MM.1S (cell line): ENCODE measurements around the gene TOX2.

Experiments
- DNase-seq: peaks from one replicate; pipeline ENCODE4 v3.0.0-alpha.2; 2015
- H2AFZ ChIP-seq: fragments of 300-600 bp; sonication (generic); 2 replicates; pipeline ENCODE4 v1.6.0; 2016; ENCODE audit warnings: antibody characterized with exemption, low read length
- H3F3A ChIP-seq: fragments of 300-600 bp; sonication (generic); 2 replicates; pipeline ENCODE4 v1.6.1; 2016; ENCODE audit warnings: mild to moderate bottlenecking, antibody characterized with exemption, low read length, moderate library complexity, mixed read lengths; ENCODE audit not compliant: insufficient read depth
- H3K27ac ChIP-seq: fragments of 300-600 bp; sonication (generic); 2 replicates; pipeline ENCODE4 v1.5.1; 2016; ENCODE audit warnings: mild to moderate bottlenecking, low read length
- H3K27me3 ChIP-seq: fragments of 300-600 bp; sonication (generic); replicated peaks from 2 replicates; pipeline ENCODE4 v1.6.0; 2016; ENCODE audit warnings: low read length; ENCODE audit not compliant: insufficient read depth
- H3K36me3 ChIP-seq: fragments of 300-600 bp; sonication (generic); replicated peaks from 2 replicates; pipeline ENCODE4 v1.6.1; 2016; ENCODE audit warnings: mild to moderate bottlenecking, low read length, mixed read lengths; ENCODE audit not compliant: insufficient read depth
- H3K4me1 ChIP-seq: fragments of 300-600 bp; sonication (generic); 2 replicates; pipeline ENCODE4 v1.6.1; 2016; ENCODE audit warnings: low read length, mixed read lengths
- H3K4me2 ChIP-seq: fragments of 300-600 bp; sonication (generic); 2 replicates; pipeline ENCODE4 v1.6.0; 2016; ENCODE audit warnings: low read depth, low read length
- H3K4me3 ChIP-seq: fragments of 300-600 bp; sonication (generic); 2 replicates; pipeline ENCODE4 v1.5.1; 2016; ENCODE audit warnings: low read length, mixed read lengths
- H3K79me2 ChIP-seq: fragments of 300-600 bp; sonication (generic); 2 replicates; pipeline ENCODE4 v1.6.1; 2016; ENCODE audit warnings: mixed run types, low read length, mixed read lengths
- H3K9ac ChIP-seq: fragments of 300-600 bp; sonication (generic); 2 replicates; pipeline ENCODE4 v1.6.1; 2016; ENCODE audit warnings: low read length, mixed read lengths
- H3K9me2 ChIP-seq: fragments of 300-600 bp; sonication (generic); replicated peaks from 2 replicates; pipeline ENCODE4 v1.6.1; 2016; ENCODE audit warnings: mild to moderate bottlenecking, low read length, mixed read lengths; ENCODE audit not compliant: insufficient read depth
- H3K9me3 ChIP-seq: fragments of 300-600 bp; sonication (generic); replicated peaks from 2 replicates; pipeline ENCODE4 v1.6.1; 2016; ENCODE audit warnings: mild to moderate bottlenecking, low read length, mixed read lengths; ENCODE audit not compliant: insufficient read depth
- H4K20me1 ChIP-seq: fragments of 300-600 bp; sonication (generic); 2 replicates; pipeline ENCODE4 v1.6.1; 2016; ENCODE audit warnings: mild to moderate bottlenecking, low read length, moderate library complexity, mixed read lengths; ENCODE audit not compliant: insufficient read depth
- CTCF ChIP-seq: fragments of 300-600 bp; sonication (generic); IDR thresholded peaks from 2 replicates; pipeline ENCODE4 v1.5.1; 2016; ENCODE audit warnings: antibody characterized with exemption, low read length, mixed read lengths
- EZH2 ChIP-seq: fragments of 300-600 bp; sonication (generic); optimal IDR thresholded peaks from 2 replicates; pipeline ENCODE3; 2017; ENCODE audit warnings: low read depth, mild to moderate bottlenecking, antibody characterized with exemption, low read length, mixed read lengths
- EZH2phosphoT487 ChIP-seq: fragments of 300-600 bp; sonication (generic); IDR thresholded peaks from 2 replicates; pipeline ENCODE4 v1.6.1; 2018; ENCODE audit warnings: antibody characterized with exemption, low read length

The TOX2 gene

GRCh38 chr20:44003609-44004008 is 89.0 kb downstream of the TOX2 start:
- Histone ChIP-seq H3K9me2 (no peaks in the 10 kb centered on the region), H3K9ac (no peak overlapping the region), H3K4me2 (no peak overlapping the region), H4K20me1 (no peaks in the 10 kb centered on the region), H3K27ac (no peak overlapping the region), H3K4me3 (no peak overlapping the region), H3F3A (peaks cover 18% of the 10 kb centered on the region), H2AFZ (no peak overlapping the region), H3K27me3 (no peaks in the 10 kb centered on the region), H3K9me3 (no peaks in the 10 kb centered on the region), H3K79me2 (peaks cover 38% of the 10 kb centered on the region), H3K4me1 (peaks cover 38% of the 10 kb centered on the region), H3K36me3 (no peaks in the 10 kb centered on the region)
- TF ChIP-seq EZH2: no peak
- TF ChIP-seq CTCF: no peak
- no peak for TF ChIP-seq EZH2phosphoT487
- no peak for DNase-seq

- Histone ChIP-seq H2AFZ (no peak overlapping the region), H3K9me3 (no peaks in the 10 kb centered on the region), H3K4me1 (peaks cover 38% of the 10 kb centered on the region), H3K27me3 (no peaks in the 10 kb centered on the region), H3K79me2 (peaks cover 38% of the 10 kb centered on the region), H3K9ac (no peak overlapping the region), H3K36me3 (no peaks in the 10 kb centered on the region), H3K27ac (no peak overlapping the region), H3K9me2 (no peaks in the 10 kb centered on the region), H3F3A (peaks cover 18% of the 10 kb centered on the region), H3K4me2 (no peak overlapping the region), H4K20me1 (no peaks in the 10 kb centered on the region), H3K4me3 (no peak overlapping the region)
- TF ChIP-seq EZH2: no peak
- TF ChIP-seq CTCF: no peak
- no peak for TF ChIP-seq EZH2phosphoT487
- DNase-seq: no peak
Measured at GRCh38 chr20:44004306-44004915, 89.8 kb downstream of the TOX2 start.

GRCh38 chr20:44005661-44006060 is 91.0 kb downstream of the TOX2 start:
- Histone ChIP-seq H3K9ac (no peak overlapping the region), H3K9me3 (no peaks in the 10 kb centered on the region), H3K27ac (no peak overlapping the region), H3K36me3 (no peaks in the 10 kb centered on the region), H2AFZ (no peak overlapping the region), H3K4me2 (no peak overlapping the region), H4K20me1 (no peaks in the 10 kb centered on the region), H3K9me2 (no peaks in the 10 kb centered on the region), H3K4me3 (no peak overlapping the region), H3K27me3 (no peaks in the 10 kb centered on the region), H3K4me1 (peaks cover 27% of the 10 kb centered on the region), H3F3A (peaks cover 18% of the 10 kb centered on the region), H3K79me2 (peaks cover 26% of the 10 kb centered on the region)
- no peak for DNase-seq
- TF ChIP-seq CTCF: no peak
- TF ChIP-seq EZH2: no peak
- TF ChIP-seq EZH2phosphoT487: no peak
